GM04503 (cell line): Measurements from ENCODE around the gene MYOM1.
A peak's percentile ranks its signal among the peaks of the same experiment; 100 is the strongest.

ENCODE experiments used
- DNase-seq: peaks from one replicate; pipeline ENCODE4 v3.0.0-alpha.2; 2012; ENCODE audit warnings: low read depth

The MYOM1 gene

DNA sequence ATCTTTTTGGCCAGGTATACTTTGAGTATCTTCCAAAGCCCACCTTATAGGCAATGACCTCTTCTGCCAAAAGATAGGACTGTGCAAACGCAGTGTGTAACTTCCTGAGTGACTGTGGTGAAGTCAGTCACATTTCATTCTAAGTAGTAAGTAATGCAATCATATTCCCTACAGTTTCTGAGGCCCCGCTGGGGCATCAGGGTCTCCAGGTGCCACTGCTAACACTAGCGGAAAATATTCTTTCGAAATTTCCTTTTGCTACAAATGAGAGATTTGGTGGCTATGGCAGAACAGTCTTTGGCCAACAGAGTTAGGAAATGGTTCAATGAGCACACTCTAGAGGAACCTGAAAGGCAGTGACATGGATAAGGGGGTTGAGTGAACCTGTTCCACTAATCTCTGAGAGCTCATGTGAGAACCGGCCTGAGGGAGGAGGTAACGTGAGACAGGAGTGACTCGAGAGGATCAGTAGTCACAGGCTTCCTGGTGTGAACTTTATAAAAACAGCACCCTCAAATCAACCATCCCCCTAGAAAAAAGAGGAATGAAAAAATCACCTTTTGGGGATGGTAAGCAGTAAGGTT, 104.2 kb downstream of the MYOM1 start:
- no peak for DNase-seq

DNA sequence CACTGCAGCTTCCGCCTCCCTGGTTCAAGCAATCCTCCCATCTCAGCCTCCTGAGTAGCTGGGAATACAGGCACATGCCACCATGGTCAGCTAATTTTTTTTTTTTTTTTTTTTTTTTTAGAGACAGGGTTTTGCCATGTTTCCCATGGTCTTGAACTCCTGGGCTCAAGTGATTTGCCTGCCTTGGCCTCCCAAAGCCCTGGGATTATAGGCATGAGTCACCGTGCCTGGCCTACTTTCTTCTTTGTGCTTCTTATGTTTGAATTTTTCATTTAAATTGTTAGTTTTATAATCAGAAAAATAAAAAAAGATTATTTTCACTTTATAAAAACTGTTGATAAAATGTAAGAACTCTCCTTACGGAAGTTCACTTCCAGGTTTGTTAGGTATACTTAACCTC, 105.3 kb downstream of the MYOM1 start:
- no peak for DNase-seq

DNA sequence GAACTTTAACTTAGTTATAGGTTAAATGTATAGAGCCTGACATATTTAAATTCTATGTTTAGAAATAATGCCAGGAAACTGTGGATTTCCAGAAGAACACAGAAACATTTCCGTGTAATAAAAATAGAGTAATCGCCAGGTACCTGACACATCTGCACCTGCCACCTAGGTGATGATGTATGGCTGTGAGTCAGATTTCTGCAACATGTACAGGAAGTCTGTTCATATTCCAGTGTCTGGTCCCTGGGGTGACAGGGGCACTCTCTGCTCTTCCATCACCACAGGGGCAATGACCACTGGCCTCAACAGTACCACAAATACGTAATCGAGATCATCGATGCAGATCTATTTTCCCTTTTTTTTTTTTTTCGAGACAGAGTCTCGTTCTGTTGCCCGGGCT, 105.7 kb downstream of the MYOM1 start:
- no peak for DNase-seq

DNA sequence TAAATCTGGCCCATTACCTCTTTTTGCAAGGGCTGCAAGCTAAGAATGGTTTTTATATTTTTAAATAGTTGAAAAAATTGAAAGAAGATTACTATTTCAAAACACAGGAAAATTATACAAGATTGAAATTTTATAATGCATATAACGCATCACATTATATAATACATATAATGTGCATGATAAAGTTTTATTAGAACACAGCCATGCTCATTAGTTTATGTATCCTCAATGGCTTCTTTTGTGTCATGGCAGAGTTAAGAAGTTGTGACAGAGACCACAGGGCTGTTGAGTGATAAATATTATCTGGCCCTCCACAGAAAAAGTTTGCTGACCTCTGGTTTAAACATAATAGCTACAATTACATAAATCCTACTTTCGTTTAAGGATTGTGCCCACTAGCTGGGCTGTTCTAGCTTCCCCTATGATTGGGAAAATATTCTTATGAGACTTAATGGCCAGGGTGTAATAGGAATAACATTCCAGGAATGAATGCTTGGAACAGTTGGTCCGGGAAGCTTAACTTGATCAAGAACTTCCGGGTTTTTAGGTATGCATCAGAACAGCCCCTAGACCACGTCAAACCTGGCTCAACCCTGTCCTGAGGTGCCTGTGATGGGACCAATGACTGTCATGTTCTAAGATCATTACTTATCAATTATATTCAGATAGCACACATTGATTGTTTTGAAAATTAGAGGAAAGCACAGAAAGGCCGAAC, 108.1 kb downstream of the MYOM1 start:
- DNase-seq, result no peak

DNA sequence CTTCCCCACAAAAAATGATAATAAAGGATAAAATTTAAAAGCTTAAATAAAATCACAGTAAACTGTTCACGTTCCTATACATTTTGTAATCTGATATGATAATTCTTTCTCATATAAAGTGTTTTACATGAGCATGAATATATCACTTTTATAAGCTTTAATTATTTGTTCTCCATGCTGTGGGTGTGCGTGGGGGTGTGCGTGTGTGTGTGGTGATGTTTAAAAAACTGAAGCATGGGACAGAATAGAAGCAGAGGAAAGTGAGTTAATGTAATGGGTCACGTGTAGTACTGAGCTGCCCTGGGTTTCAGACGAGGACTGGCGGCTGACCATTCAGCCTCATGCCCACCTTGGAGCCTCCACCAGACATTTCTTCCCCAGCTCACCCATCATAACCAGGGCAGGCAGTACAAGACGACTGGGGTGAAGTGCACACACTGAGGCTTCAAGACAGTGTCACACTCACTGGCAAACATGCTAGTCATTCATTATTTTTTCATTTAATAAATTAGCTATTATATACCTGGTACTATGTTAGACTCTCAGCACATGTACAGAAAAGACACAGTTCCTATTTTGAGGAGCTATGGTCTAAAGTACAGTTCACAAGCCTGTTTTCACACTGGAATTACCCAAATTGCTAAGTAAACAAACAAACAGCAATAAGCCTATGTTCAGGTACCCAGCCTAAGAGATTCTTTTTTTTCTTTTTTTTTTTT, 109.6 kb downstream of the MYOM1 start:
- no peak for DNase-seq

DNA sequence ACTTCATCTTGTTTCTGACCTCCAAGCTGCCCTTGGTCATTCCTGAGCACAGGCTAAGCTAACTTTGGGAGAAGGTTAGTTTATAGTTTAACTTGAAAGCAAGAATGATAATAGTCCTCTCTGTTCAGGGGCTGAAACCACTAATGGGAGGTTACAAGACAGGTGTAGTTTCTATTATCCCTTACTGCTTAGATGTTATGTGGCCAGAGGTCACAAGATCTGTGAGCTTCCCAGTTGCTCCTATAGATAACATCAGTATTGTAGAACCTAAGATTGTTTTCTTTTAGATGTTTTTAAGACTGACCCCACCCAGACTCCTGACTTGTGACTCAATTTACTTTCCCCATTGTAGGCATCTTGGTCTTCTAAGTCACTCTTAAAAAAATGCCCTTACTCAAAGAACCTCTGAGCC, 112.0 kb downstream of the MYOM1 start:
- DNase-seq, result no peak

DNA sequence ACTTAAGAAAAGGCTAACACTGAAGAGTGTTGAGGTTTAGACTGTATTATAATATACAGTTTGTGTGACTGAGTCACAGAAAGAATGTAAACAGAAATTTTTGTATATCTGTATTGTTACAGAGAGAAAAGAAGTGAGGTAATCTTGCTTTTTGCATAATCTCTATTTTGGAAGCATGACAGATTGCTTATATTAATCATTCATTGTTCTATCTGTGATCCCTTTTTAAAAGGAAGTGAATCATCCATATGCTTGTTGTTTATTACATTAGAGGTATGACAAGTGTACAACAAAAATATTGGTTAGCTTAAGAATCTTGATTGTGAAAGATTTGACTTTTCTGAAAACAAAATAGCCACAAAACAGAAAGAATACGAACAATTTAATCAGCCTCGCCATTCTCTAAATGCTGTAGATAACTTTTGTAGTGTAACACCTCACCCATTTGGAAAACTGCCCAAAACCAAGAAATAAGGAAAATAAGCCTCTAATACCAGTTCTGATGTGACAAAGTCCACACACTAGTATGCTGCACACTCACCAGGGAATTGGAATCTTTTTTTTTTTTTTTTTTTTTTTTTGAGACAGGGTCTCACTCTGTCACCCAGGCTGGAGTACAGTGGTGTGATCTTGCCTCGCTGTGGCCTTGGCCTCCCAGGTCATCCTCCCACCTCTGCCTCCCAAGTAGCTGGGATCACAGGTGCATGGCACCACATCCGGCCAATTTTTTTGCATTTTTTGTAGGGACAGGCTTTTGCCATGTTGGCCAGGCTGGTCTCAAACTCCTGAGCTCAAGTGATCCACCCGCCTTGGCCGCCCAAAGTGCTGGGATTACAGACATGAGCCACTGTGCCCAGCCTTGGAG, 115.3 kb downstream of the MYOM1 start:
- peak; percentile 65 for DNase-seq

DNA sequence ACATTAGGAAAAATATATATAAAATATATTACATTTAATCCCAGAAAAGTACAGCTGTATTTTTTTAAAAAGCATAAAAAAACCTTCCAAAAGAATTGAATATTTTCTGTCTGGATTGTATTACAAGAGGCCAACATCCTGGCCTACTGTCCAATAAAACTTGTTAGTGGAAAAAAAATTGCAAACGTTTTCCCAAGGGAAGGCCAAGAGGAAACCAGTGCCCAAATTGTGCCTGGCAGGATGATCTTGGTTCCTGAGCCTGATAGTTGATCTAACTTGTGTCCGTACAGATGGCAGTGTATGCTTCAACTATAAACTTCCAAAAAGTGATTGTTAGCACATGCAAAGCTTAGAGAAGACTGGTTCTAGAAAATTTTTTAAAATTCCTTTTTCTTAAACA, 116.2 kb downstream of the MYOM1 start:
- peak; percentile 3 for DNase-seq

DNA sequence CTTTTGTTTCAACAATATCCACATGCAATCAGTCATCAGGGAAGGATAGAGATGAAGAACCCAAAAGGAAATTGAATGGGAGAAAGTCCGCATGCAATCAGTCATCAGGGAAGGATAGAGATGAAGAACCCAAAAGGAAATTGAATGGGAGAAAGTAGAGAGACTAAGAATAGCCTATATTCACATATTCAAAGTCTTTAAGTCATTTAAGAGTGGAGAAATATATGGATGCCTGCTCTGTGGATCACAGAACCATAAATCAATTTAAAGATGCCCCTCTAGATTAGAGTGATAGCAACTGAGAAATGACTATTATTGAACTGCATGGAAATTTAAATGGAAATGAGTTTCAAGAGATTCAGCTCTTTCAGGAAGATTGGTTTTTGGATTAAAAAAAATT, 116.8 kb downstream of the MYOM1 start:
- DNase-seq, result no peak

DNA sequence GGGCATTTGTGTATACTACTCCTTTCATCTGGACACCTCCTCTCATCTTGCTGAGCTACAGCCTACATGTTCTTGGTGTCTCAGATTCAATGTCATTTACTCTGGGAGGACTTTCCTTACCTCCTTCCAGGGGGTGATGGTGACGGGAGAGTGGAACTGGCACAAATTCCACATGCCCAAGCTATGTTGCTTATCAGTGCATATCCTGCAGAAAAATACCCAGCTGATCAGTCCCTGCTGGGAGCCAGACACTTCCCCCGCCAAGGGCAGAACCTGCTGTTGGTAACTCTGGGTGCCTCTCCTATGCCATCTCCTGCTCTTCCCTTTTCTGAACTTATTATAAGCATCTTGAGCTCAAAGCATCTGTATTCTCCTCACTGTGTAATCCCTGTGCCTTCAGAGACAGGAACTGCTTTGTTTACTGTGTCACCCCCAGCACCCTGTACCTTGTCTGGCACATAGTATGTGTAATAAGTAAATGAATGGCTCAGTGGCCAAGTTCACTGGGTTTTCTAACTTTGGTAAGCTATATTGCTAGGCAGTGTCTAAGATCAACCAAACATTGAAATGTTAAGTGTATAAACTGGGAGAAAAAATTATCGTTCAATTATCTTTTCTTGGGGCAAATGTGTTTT, 119.2 kb downstream of the MYOM1 start:
- no peak for DNase-seq

DNA sequence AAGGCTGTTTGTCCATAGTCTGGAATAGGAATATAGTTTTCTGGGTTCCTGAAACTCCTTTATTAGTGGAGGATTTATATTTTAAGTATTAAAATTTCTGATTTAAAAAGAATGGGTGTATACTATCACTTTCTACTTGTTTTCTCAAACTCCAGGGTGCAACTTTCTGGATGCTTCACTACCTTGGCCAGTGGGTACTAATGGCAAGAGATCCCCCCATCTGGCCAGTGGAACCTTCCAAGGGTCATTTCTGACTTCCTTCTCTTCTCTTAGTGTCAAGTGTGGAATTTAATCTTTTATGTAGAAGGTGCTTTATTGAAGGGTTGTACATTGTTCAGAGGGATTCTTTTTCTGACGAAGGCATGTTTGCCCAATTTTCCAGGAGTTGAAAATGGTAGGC, 120.4 kb downstream of the MYOM1 start:
- DNase-seq, result no peak

DNA sequence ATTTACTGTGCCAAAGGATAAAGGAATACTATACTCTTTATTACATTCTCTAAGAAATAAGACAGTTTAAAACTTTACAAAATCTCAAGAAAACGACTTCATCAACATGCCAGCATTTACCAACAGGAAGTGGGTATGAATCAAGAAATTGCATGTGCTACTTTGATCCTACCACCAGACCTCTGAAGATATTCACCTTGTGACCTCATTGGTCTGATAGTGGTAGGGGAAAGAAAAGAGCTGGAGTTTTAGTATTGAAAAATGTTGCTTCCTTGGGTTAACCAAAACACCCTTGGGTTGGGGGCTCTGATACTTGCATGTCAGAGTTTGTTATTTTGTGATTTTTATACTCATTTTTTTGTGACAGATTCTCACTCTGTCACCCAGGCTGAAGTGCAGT, 122.7 kb downstream of the MYOM1 start:
- no peak for DNase-seq

DNA sequence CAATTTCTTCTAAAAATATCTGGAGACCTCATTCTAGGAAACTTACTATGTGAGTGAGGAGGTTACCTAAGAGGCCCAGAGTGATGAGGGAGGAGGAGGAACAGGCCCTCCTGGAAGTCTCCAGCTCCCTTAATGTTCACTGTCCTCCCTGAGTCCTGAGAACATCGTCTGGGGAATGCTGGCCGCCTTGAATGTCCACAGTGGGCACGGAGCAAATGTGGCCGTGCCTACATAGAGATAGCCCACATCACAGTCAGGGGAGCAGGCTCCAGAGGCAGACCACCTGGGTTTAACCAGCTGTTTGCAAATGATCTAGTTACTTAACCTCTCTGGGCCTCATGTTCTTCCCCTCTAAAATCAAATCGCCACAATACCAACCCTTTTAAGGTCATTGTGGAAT, 123.8 kb downstream of the MYOM1 start:
- DNase-seq, result no peak

DNA sequence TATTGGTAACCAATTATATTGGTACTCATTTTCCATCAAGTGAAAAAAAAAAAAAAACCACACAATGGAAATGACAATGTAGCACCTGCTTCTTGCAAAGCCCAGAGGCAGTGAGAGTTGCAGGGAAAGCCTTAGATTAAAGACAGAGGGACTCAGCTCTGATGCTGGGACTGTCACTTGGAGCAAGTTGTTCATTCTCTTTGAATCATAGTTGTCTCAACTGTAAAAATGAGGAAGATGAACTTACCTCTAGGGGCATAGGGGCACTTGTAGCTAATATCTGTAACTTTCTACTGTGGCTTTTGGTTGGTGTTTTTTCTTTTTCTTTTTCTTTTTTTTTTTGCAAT, 125.5 kb downstream of the MYOM1 start:
- no peak for DNase-seq

DNA sequence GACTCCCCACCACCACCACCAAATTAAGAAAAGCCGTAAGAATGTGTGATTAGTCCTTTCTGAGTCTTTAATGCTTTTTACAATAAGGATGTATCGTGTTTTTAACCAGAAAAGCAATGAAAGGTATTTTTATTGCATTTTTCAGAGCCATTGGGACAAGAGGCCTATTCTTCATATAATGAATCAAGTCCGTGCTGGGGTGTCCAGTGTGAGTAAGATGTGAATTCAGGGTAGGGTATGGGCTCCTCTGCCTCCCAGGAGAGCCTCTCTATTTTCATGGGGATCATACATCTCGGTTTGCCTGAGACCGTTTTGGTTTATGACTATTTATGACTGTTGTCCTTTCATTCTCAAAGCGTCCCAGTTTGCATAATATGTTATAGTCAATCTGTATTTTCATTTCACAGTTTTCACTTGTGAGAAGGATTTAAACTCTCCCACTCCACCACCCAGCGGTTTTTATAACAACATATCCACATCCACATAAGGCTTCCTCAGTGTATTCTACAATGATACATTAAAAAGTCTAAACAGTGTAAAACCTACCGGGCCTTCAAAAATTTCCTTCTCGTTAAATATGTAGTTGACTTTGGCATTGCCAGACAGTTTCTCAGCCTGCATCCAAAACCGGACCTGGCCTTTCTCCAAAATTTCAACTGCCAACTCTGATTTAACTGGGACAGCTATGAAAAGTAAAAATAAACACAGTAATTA, 126.0 kb downstream of the MYOM1 start:
- DNase-seq, result no peak

DNA sequence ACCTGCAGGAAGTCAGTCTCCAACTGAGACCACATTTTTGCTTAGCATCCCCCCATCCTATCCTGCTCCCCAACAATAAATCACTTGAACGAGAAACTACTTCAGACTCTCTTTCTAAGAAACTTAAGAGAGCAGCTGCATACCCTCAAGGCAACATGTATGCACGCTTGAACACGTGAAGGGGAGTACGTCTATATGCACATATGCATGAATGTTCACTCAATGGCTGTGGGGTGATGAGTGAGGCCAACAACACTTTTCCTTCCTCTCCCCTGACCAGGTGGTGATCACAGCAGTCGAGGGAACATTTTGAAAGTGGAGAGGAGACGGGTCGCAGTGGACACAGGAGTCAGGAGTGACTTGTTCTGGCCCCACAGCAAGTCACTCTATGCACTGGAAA, 127.0 kb downstream of the MYOM1 start:
- DNase-seq, result no peak

DNA sequence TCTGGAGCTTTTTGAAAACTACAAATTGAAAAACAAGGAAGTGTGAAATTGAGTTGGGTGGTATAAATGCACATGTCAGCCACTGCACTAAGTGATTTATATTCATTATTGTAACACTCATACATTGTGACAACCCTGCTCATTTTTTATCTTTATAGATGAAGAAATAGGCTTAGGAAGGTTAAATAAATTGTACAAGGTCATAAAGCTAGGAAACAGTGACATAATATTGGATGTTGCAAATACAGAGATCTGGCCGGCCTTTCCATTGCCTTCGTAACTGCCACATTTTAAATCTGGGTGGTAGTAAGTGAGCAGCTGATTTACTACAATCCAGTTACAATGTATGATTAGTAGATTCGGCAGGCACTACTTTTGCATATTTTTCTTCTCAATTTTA, 130.2 kb downstream of the MYOM1 start:
- DNase-seq, result no peak

DNA sequence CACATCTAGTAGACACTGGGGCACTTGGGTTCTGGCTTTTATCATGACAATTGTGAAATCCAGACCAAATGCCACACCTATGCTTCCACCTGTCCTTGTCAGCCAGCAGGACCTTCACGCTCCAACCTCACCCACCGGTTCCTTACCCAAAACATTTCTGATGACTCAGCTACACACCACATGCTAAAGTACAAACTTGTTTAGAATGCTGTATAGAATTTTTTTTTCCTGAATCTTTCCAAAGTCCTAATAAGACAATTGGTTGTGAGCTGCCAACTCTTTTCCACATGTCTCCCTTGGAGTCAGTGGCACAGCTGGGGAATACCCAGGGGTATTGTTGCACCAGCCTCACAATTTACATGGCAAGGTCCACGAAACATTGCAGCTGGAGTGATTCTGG, 131.3 kb downstream of the MYOM1 start:
- no peak for DNase-seq

DNA sequence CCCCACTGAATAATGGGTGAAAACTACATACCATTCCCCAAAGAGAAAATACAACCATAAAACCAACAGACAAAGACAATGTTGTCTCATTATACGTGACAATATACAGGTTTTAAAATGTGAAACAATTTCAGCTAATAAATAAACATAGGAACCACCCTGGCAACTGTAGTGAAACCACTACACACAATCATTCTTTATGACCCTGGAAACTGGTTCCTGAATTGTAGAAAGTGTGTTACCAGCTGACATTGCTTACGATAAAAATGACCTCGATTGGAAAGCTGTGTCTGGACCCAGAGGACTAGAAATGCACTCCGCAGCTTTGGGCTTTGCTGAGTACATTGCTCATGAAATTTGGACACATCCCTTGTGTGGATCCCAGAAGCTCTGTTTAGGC, 132.9 kb downstream of the MYOM1 start:
- no peak for DNase-seq

DNA sequence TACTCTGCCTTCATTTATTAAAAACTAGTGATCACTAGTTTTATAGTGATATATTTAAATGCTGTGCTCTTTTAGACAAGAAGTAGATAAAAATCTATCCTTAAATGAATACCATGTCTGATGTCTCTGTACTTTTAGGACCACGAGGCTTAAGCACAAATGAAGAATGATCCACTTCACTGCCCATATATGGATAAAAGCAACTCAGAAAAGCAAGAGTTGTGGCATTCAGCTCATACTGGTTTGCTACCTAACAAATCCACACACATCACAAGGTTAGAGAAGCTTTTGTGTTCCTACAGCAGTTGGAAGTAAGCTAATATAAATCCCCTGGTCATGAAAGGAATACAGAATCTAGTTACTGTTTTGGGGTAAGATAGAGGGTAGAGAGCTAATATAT, 134.2 kb downstream of the MYOM1 start:
- no peak for DNase-seq

DNA sequence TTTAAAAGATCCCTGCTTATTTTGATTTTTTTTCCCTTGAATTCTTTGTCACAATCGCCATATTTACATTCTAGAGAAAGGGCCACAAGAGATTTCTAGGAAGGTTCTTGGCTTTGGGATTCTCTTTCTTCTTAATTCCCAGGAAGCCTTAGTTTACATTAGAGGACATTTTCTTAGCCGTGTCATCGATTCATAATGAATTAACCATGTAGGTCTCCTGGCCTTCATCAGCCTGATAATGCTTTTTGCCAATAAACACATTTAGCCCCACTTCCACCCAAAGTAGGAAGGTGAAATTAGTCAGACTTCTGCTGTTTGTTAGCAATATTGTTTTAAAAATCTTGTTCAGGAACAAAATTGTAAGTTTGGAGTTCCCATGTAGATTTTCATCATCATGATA, 135.6 kb downstream of the MYOM1 start:
- no peak for DNase-seq

DNA sequence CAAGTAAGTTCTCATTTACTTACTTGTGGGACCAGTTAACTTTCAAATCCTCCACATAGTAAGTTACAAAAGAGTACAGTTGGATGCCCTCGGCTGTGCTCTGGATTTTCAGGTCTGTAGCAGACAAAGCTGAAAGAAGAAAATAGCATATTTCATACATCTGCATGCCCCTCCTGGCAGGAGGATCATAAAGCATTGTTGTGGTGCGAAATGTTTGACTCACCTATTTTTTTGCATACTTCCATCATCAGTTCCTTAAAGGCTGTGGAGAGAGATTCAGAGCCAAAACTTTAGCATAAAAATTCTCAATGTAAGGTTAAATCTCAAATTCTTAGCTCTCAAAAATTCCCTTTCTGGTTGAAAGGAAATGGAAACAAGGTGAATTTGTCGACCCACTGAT, 136.0 kb downstream of the MYOM1 start:
- no peak for DNase-seq
